Esophagus squamous epithelium (tissue), 5 donors: Measurements from ENCODE around the gene CARMIL1. TPM values are rescaled to one million over a fixed set of nuclear protein-coding genes. Genes with fewer than 3 reads are reported as not detected.

Experiments
- DNase-seq: peaks from one replicate; lab custom pipeline; 2025; lab: John Stamatoyannopoulos, UW
- H3K27ac ChIP-seq, 4 donors: fragments of 200-600 bp; sonication (generic); one replicate each; pipeline ENCODE4 v1.5.1; 2016 to 2019; ENCODE audit warnings: mild to moderate bottlenecking in 1 of 4
- H3K27me3 ChIP-seq, 4 donors: fragments of 200-600 bp; sonication (generic); 1 replicate in 3 of 4; 2 replicates in 1 of 4; pipeline versions ENCODE4 v1.5.1 to v1.6.0; 2017 to 2021; ENCODE audit warnings: antibody characterized with exemption in 1 of 4
- H3K36me3 ChIP-seq, 3 donors: fragments of 200-600 bp; sonication (generic); one replicate each; pipeline ENCODE4 v1.5.1; 2016 to 2019
- H3K4me1 ChIP-seq, 3 donors: fragments of 200-600 bp; sonication (generic); one replicate each; pipeline ENCODE4 v1.5.1; 2017 to 2019
- H3K4me3 ChIP-seq, 4 donors: fragments of 200-600 bp; sonication (generic); 1 replicate in 3 of 4; 2 replicates in 1 of 4; pipeline ENCODE4 v1.5.1; 2016 to 2019; ENCODE audit warnings: mild to moderate bottlenecking in 2 of 4, moderate library complexity in 1 of 4
- H3K9me3 ChIP-seq, 3 donors: fragments of 200-600 bp; sonication (generic); one replicate each; pipeline ENCODE4 v1.5.1; 2016 to 2019
- POLR2A ChIP-seq, 4 donors: fragments of 450-650 bp; IDR thresholded peaks; one replicate each; pipeline ENCODE4 v1.6.1; 2017; ENCODE audit warnings: antibody characterized with exemption in 4 of 4, mild to moderate bottlenecking in 4 of 4, moderate library complexity in 3 of 4
- WGBS, 2 donors: methylation state at CpG; one replicate each; pipeline ENCODE4 v1.1.5; 2018; 5-methylcytosine and 5-hydroxymethylcytosine counted together
- intact Hi-C: fragments of 100-400 bp; cut with DNase I; formaldehyde crosslinking; loops from one replicate; pipeline ENCODE4 v1.15.0; 2022
- total RNA-seq, 4 donors: library from RNA; depleted of rRNA; stranded (reverse); fragments of >200 nt; gene quantifications; one replicate each; pipeline ENCODE4 v1.1.0, GENCODE V29; 2016
- TF ChIP-seq, protein P1 (sequence below), 6 experiments: fragments of 450-650 bp in 4 of 6; fragments of 200-600 bp in 2 of 6; sonication (generic) in 2 of 6; IDR thresholded peaks; one replicate each; pipeline ENCODE4 v1.5.1; 2016 to 2019; ENCODE audit warnings: antibody characterized with exemption in 6 of 6, mild to moderate bottlenecking in 4 of 6, moderate library complexity in 4 of 6
- donor health status: DM: yes; HTN: yes; CAD: no.

Gene CARMIL1
- total RNA-seq, 4 donors from 2014 or later: 7.2 to 19.7 (median 18.3) TPM

- no peak for DNase-seq
- WGBS, 2 donors: 62 to 86% methylated on average over 5 of the region's 5 CpGs
- Histone ChIP-seq H3K4me3 (no peak overlapping the region), H3K9me3 (no peaks in the 10 kb centered on the region), H3K27ac (no peak overlapping the region), H3K4me1 (peaks cover 0 to 43% (median 14%) of the 10 kb centered on the region in 3 donors), H3K36me3 (no peaks in the 10 kb centered on the region), H3K27me3 (no peaks in the 10 kb centered on the region)
- intact Hi-C loops: no loop called here
- TF ChIP-seq, protein P1, sequence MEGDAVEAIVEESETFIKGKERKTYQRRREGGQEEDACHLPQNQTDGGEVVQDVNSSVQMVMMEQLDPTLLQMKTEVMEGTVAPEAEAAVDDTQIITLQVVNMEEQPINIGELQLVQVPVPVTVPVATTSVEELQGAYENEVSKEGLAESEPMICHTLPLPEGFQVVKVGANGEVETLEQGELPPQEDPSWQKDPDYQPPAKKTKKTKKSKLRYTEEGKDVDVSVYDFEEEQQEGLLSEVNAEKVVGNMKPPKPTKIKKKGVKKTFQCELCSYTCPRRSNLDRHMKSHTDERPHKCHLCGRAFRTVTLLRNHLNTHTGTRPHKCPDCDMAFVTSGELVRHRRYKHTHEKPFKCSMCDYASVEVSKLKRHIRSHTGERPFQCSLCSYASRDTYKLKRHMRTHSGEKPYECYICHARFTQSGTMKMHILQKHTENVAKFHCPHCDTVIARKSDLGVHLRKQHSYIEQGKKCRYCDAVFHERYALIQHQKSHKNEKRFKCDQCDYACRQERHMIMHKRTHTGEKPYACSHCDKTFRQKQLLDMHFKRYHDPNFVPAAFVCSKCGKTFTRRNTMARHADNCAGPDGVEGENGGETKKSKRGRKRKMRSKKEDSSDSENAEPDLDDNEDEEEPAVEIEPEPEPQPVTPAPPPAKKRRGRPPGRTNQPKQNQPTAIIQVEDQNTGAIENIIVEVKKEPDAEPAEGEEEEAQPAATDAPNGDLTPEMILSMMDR (IDR thresholded peaks at IDR 0.05): no peak
- no peak for TF ChIP-seq POLR2A (IDR thresholded peaks at IDR 0.05)
Observed at GRCh38 chr6:25290306-25291060, 11.3 kb downstream of the CARMIL1 start.

GRCh38 chr6:25292384-25292783, 13.2 kb downstream of the CARMIL1 start:
- Histone ChIP-seq H3K4me1 (peaks cover 0 to 43% (median 15%) of the 10 kb centered on the region in 3 donors), H3K36me3 (no peaks in the 10 kb centered on the region), H3K27me3 (no peaks in the 10 kb centered on the region), H3K9me3 (no peaks in the 10 kb centered on the region), H3K27ac (no peak overlapping the region), H3K4me3 (no peak overlapping the region)
- intact Hi-C loops: no loop called here
- DNase-seq: no peak
- TF ChIP-seq POLR2A (IDR thresholded peaks at IDR 0.05): no peak
- TF ChIP-seq, protein P1 (IDR thresholded peaks at IDR 0.05): no peak
- WGBS, 2 donors: 47 to 74% methylated on average over 4 of the region's 4 CpGs

DNA sequence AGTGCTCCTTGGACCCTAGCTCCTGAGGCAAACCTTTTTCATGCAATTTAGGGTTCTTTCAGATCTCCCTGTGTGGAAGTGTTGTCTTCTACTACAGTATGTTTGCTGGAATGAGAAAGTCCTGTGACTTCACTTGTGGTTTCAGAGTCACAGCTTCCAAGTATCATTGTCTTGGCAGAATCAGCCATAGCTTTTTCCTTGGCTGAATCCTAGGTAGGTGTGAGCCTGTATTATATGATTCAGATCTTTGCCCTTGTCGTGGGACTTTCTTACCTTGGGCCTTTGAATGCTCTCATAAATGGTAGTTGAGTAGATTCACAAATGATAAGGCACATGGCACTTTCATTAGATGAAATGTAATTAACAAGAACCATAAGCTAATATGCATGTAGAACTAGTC, 16.5 kb downstream of the CARMIL1 start:
- TF ChIP-seq, protein P1 (IDR thresholded peaks at IDR 0.05): no peak
- no peak for TF ChIP-seq POLR2A (IDR thresholded peaks at IDR 0.05)
- intact Hi-C loops: no loop called here
- 18 to 41% methylated on average over 1 of the region's 1 CpG for WGBS, 2 donors
- peak overlapping the region in 3 of 4 donors; percentile 44 to 83 (median 78) for H3K27ac ChIP-seq
- H3K36me3 ChIP-seq: no peaks in the 10 kb centered on the region
- no peak for DNase-seq
- no peaks in the 10 kb centered on the region for H3K9me3 ChIP-seq
- H3K4me3 ChIP-seq: no peak overlapping the region
- H3K27me3 ChIP-seq: no peaks in the 10 kb centered on the region
- H3K4me1 ChIP-seq: peaks cover 0 to 44% (median 6%) of the 10 kb centered on the region in 3 donors

DNA sequence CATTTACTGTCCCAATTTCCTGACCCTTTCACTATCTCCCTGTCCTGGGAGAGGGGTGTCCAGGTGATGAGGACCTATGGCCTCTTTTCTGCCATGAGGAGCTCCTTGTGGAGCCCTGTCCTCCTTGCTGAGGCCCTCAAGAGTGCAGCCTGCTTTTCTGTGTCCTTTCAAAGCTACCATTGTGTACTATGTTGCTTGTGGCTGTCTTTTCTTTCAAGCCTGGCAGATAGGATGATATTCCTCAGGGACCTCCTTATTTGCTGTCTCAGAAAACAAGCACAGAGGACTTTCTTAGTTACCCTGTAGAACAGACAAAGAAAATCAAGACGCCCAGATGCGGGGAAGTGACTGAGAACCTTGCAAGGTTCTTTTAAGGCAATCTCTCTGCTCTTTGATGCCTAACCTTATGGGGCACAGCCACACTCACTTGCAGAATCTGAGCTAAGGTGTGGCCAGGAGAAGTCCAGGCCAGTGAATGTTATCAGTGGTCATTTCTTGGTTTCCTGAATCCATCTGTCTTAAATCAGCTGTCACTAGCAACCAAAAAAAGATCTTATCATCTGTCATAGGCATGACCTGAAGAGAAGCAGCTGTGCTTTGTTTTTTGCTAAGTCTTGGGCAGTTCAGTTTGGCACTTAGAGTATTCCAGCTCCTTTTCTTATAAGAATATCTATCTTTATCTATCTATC, 17.2 kb downstream of the CARMIL1 start:
- Histone ChIP-seq H3K27ac (peak overlapping the region; percentile 10 to 83 (median 61)), H3K4me1 (peaks cover 0 to 46% (median 6%) of the 10 kb centered on the region in 3 donors), H3K27me3 (no peaks in the 10 kb centered on the region), H3K4me3 (no peak overlapping the region), H3K36me3 (no peaks in the 10 kb centered on the region), H3K9me3 (no peaks in the 10 kb centered on the region)
- no peak for DNase-seq
- intact Hi-C loops: no loop called here
- no peak for TF ChIP-seq POLR2A (IDR thresholded peaks at IDR 0.05)
- TF ChIP-seq, protein P1 (IDR thresholded peaks at IDR 0.05): no peak
- 87 to 92% methylated on average over 2 of the region's 2 CpGs for WGBS, 2 donors

DNA sequence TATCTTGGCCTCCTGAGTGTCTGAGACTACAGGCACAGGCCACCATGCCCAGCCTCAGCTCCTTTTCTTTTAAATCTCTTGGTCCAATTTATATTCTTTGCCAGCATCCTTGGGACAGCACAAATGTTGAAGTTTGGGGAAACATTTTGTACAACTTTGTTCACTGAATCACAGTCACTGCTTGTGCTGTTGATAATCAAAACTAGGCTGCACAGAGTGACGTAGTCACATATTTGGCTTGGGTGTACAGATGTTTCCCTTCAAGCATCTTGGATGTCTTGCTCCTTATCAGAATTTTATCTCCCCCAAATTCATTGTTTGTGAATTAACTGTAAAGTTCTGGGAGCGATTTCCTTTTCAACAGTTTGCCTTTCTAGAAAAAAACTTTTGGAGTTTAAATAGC, 17.9 kb downstream of the CARMIL1 start:
- DNase-seq: no peak
- H3K4me3 ChIP-seq: no peak overlapping the region
- H3K36me3 ChIP-seq: no peaks in the 10 kb centered on the region
- 54 to 63% methylated on average over 2 of the region's 2 CpGs for WGBS, 2 donors
- intact Hi-C loops: no loop called here
- TF ChIP-seq, protein P1 (IDR thresholded peaks at IDR 0.05): no peak
- no peak for TF ChIP-seq POLR2A (IDR thresholded peaks at IDR 0.05)
- H3K27ac ChIP-seq: peak overlapping the region; percentile 10 to 83 (median 61)
- no peaks in the 10 kb centered on the region for H3K27me3 ChIP-seq
- no peaks in the 10 kb centered on the region for H3K9me3 ChIP-seq
- H3K4me1 ChIP-seq: peaks cover 0 to 46% (median 6%) of the 10 kb centered on the region in 3 donors
